Measurements from ENCODE around the gene RBPJ.
A peak's percentile ranks its signal among the peaks of the same experiment; 100 is the strongest.

Gene RBPJ

DNA sequence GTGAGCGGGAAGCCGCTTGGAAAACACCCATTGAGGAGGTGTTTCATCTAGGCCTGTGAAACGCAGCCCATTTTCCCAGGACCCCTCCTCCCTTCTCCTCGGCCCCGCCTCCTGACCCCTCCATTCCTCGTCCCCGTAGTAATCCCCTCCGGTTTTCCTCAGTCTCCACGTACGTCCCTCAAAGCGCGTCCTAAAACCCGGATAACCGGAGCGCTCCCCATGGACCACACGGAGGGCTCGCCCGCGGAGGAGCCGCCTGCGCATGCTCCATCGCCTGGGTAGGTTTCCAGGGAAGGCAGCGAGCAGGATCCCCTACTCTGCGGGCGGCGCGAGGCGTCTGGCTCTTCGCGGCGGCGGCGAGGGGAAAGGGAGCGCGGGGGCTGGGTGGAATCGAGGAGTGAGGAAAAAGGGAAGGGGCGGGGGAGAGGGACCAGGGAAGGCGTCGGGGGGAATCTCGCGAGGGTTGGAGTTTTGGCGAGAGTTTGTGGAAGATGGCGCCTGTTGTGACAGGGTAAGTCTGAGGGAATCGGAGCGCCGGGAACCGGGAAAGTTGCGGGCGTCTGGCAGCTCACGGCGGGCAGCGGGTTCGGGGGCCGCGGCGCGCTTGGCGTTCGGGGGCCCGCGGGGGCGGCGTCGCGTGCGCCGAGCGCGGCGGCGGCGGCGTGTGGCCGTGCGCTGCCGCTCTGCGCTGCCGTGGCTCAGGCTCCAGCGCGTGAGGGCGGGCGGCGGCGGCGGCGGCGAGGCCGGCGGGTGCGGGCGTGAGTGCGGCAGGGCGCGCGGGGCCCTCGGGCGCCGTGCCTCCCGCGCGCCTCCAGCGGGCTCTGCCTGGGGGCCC, at the start of gene RBPJ:
TSS of gene RBPJ (plus strand) at position 477 of the 835 bp plus-strand sequence. CDS start at position 492, 15 bp downstream.
- peak; percentile 87 for DNase-seq

GRCh38 chr4:26271703-26272102, 49.1 kb upstream of the RBPJ start:
- no peak for DNase-seq

- no peak for DNase-seq
Measured at GRCh38 chr4:26272654-26273615, 47.9 kb upstream of the RBPJ start.

DNA sequence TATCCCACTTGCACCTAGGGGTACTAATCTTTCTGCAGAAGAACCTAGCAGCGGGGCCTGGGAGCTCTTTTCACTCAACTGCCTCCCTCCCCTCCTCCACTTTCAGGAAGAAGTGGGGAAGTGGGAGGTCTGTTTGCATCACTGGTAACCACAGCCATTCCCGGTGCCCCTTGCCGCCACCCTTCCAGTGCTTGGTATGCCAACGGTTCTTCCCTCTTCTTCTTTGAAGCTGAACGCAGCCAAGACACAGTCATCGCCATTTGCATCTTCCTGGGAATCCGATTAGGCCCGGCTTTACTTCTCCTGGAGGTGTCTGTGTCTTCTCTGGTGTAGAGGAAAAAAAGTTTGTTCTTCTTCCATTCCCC, 47.2 kb upstream of the RBPJ start:
- no peak for DNase-seq

- DNase-seq: no peak
Measured at GRCh38 chr4:26275281-26275680, 45.5 kb upstream of the RBPJ start.

DNA sequence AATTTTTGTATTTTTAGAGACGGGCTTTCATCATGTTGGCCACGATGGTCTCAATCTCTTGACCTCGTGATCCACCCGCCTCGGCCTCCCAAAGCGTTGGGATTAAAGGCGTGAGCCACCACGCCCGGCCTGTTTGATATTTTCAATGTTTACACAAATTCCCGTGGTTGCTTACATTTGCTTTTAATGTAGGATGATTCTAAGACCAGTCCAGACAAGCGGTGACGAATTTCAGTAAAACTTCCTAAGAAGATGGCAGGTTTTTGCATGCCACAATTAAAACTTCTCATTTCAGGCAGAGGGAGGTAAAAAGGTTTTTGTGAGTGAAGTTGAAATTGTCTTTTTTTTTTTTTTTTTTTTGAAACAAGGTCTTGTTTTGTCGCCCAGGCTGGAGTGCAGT, 41.4 kb upstream of the RBPJ start:
- DNase-seq: no peak

DNA sequence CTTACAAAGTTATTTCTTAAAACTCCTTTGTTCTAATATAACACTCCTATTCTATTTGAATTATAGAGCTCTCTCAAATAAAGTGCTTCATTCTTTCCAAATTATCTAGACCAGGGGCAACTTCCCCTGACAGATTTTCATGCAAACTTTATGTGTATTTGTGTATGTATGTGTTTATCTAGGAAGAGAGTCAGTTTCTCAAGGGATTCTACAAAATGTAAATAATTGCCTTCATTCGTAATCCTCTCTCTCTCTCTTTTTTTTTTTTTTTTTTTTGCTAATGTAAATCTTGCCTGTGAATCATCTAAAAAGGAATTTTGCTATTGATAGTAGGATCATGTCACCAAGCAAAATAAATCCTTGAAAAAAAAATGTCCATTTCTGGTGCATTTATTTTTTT, 38.9 kb upstream of the RBPJ start:
- DNase-seq: no peak

GRCh38 chr4:26284536-26284935, 36.3 kb upstream of the RBPJ start:
- no peak for DNase-seq

- DNase-seq: no peak
Measured at GRCh38 chr4:26285272-26285671, 35.5 kb upstream of the RBPJ start.

DNA sequence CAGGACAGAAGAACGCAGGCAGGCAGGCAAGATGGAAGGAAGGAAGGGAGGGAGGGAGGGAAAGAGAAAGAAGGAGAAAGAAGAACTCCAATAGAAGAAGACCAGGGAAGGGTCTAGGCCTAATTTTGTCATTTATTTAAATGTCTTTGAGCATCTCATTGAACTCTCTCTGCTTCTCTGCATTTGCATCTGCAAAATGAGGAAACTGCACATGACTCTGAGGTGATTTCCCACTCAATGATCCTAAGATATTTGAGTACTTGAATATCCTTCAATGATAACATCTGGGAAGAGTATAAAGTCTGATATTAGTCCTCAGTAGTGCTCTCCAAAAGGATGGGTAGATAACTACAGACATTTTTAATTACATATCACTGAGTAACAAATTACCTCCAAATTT, 33.1 kb upstream of the RBPJ start:
- no peak for DNase-seq

DNA sequence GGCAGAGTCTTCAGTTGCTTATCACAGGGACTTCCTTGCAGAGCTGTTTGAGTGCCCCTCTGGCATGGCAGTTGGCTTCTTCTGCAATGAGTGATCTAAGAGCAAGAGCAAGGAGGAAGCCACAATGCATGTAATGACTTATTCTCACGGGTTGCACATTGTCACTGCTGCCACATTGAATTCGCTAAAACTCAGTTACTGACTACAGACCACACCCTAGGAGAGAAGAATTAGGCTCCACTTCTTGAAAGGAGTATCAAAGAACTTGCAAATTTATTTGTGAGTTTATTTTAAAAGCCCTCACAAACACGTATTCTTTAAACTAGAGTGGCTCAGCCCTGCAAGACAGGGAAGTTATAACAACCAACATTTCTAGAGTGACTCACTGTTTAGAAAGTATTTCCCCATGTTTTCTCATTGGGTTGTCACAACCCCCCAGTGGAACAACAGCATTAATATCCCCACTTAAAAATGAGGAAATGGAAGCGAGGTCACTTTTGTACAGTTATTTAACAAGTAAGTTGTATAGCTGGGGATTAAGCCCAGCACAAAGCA, 32.4 kb upstream of the RBPJ start:
- peak; percentile 2 for DNase-seq

- no peak for DNase-seq
Measured at GRCh38 chr4:26289401-26289800, 31.4 kb upstream of the RBPJ start.

DNA sequence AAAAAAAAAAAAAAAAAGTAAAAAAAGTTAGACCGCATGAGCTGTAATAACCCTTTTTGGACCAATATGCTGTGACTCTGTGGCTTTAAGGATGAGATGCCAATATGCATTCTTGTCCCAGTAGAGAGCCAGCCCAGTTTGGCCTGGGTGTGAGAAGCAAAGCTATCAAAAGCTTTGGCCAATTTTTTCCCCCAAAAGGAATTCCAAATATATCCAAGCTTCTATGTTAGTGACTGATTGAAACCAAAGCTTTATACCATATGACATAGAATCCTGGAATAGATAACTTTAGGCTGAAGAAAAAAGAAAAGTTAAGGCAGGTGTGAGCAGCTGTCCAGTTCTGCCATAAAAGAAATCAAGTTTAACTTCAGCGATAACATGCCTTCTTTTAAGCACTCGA, 30.5 kb upstream of the RBPJ start:
- no peak for DNase-seq

DNA sequence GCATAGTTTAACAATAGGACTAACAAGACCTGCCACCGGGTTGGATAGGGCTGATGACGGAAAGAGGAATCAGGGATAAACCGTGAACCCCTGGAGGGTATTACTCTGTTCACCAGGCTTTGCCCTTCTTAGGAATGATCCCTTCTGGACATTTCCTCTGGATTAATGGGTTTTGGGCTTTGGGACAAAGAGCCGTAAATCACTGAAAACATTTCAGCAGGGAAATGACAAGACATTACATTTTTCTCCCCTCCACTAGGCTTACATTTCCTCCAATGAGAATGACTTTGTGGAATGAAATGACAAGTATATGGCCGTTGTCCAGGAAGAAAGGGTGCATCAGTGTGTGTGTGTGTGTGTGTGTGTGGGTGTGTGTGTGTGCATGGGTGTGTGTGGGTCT, 25.9 kb upstream of the RBPJ start:
- no peak for DNase-seq

- no peak for DNase-seq
Measured at GRCh38 chr4:26296021-26296420, 24.8 kb upstream of the RBPJ start.

DNA sequence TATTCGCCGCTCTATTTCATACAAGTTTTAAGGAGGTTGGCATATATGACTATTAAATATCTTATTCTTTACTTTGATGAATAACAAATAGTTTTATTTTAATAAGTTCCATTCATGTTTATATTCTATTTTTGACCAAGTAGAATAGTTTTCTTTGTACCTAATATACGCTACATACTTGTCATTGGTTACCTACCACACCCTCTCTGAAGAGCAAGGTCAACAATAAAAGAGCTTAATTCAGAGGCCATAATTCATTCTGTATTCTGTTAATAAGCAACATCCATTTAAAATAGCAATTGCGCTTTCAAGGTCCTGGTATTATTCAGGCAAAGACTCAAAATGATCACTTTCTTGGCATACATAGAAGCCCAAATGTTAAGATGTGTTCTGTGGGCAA, 24.3 kb upstream of the RBPJ start:
- DNase-seq: no peak

GRCh38 chr4:26297219-26297618, 23.6 kb upstream of the RBPJ start:
- no peak for DNase-seq

DNA sequence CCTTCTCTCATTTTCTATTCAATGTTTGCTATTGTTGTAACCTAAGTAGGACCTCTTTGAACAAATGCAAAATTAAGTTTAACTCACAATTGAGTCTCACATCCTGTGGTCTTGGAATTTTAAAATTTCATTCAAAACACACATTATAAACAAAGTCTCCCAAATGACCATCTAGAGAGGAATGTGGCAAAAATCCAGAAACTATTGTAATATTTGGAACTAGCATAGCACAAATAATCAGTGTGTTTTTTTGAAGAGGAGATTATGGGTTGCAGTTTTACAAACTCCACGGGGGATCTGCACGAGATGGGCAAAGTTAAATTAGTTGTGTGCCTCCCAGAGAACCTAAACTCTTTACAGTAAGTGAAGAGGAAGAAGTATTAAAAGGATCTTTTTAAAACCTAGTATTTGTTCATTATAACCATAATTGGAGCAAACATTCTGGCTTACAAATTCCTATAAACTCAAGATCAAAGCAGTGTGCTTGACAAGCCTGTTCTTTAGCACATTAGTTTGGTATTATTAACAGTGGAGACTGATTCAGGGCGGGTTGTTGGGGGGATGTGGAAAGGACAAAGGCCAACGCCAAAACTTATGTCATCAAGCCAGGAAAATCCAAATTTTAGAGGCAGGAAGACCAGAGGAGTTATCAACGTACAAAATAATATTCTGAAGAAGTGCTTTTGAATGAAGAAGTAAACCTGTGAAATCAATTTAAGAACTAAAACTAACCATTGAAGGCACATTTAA, 22.4 kb upstream of the RBPJ start:
- DNase-seq: no peak

GRCh38 chr4:26299254-26299882, 21.4 kb upstream of the RBPJ start:
- no peak for DNase-seq

DNA sequence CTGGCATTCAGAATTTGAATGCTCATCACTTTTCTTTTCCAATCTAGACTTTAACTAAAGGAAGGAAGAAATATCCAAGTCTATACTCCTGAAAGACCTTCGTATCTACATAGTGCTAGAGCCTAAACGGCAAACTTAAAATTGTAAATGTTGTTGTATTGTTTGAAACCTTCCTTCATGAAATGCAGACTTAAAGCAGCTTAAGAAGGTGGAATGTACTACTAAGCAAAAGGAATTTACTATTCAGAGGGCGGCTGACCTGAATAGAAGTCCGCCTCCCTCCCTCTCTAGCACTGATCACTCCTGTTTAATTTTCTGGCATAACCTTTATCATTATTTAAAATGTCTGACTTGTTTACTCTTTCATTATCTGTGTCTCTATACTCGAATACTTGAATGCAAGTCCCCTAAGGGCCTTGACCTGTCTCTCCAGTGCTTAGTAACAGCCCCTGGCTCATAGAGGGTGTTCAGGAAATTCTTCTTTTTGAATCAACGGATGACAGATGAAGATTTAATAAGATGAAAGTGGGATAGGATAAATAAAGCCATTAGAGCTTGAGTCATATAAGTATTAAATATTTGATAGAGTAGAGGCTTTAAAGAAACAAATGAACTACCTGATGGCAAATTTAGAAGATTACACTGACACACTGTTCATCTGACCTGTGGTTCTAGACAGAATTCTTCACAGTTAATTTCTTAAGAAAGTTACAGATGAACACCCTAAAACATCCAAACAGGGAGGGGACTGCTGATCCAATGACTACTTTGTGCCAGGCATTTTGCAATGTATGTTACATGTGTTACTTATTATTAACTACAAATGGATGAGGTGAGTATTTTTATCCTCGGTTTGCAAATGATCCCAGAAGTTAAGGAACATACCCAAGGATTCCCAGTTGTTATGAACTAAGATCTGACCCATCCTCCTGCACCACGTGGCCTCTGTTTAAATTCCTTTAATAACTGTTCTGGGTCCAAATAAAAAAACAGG, 20.2 kb upstream of the RBPJ start:
- no peak for DNase-seq
